ENCODE measurements around the gene SLC17A8. TPM values are rescaled to one million over a fixed set of nuclear protein-coding genes. Genes with fewer than 3 reads are reported as not detected.

The SLC17A8 gene
- polyA plus RNA-seq, 1 of the 3 experiments (the other 2 are of a cell fraction) = not detected

DNA sequence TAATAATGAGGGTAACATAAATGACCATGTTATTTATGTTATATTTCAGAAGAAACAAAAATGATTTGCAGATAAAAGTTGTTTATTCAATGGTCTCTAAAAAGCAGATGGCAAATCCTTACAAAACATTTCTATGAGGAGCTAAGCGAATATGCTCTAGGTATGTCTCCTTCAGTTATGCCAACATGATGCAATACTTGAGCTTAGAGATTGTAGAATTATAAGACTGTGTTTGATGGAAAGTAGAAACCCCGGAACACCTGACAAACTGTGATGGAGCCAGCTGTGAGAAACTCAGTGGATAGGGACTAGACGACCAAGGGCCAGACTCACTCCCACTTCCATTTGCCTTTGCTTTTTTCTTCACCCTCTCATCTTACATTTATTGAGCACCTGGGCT, 99.0 kb downstream of the SLC17A8 start:
- Histone ChIP-seq H3K27me3 (ENCODE audit: insufficient read depth) (no peaks in the 10 kb centered on the region), H3K36me3 (replicated peaks in 1 of 2; ENCODE audit: control insufficient read depth in 1 of 2, insufficient read depth in 2 of 2, low read length in 1 of 2) (no peaks in the 10 kb centered on the region), H3K9me3 (no peaks in the 10 kb centered on the region), H3K9me2 (no peaks in the 10 kb centered on the region), H3K4me2 (no peak overlapping the region), H3F3A (replicated peaks; ENCODE audit: insufficient read depth) (no peaks in the 10 kb centered on the region), H2AFZ (ENCODE audit: low read depth) (no peak overlapping the region), H4K20me1 (ENCODE audit: insufficient read depth) (no peaks in the 10 kb centered on the region), H3K9ac (no peak overlapping the region), H3K79me2 (ENCODE audit: insufficient read depth) (no peaks in the 10 kb centered on the region), H3K27ac (ENCODE audit: low read depth in 2 of 2, low read length in 1 of 2) (no peak overlapping the region), H3K4me1 (ENCODE audit: control insufficient read depth in 1 of 2, insufficient read depth in 2 of 2, low read depth in 1 of 2, low read length in 1 of 2) (no peaks in the 10 kb centered on the region), H3K4me3 (ENCODE audit: low read depth in 2 of 2, low read length in 1 of 2) (no peak overlapping the region)
- 39% methylated on average over 3 of the region's 3 CpGs for WGBS (ENCODE audit: low lambda C conversion rate)
- ChIA-PET POLR2A (no interaction called here), CTCF (interaction anchor here (1.0 kb wide), 1 partner anchor 33 kb away, joined by 3 read pairs; no protein-coding TSS in a partner anchor)
- TF ChIP-seq MXI1 (IDR thresholded peaks at IDR 0.05; ENCODE audit: low read depth, low read length) (no peak), RXRA (IDR thresholded peaks at IDR 0.05; ENCODE audit: borderline replicate concordance, low read depth) (no peak)
- no peak for DNase-seq

DNA sequence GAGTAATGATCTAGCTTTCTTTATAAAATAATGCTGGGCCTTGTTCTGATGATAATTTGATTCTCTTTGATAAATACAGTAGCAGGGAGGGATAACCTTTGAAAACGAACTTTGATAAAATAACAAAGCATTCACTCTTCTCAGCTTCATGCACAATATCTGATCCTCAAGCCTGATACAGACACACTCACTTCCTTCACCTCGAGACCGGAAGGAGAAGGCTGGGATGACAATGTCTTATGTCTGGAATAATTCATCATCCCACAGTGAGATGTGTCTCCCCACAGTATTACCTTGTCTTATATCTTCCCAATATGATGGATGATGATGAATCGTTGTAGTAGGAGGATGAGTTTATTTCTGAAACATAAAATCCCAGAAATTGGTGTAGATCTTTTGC, 101.3 kb downstream of the SLC17A8 start:
- H3K27ac ChIP-seq (ENCODE audit: low read depth in 2 of 2, low read length in 1 of 2) = no peak overlapping the region
- no peak overlapping the region for H3K4me3 ChIP-seq (ENCODE audit: low read depth in 2 of 2, low read length in 1 of 2)
- H2AFZ ChIP-seq (ENCODE audit: low read depth) = no peak overlapping the region
- no peaks in the 10 kb centered on the region for H3K4me1 ChIP-seq (ENCODE audit: control insufficient read depth in 1 of 2, insufficient read depth in 2 of 2, low read depth in 1 of 2, low read length in 1 of 2)
- ChIA-PET POLR2A (no interaction called here), CTCF (interaction anchor here (1.2 kb wide), 1 partner anchor 87 kb away, joined by 3 read pairs; no protein-coding TSS in a partner anchor)
- TF ChIP-seq, protein P1, sequence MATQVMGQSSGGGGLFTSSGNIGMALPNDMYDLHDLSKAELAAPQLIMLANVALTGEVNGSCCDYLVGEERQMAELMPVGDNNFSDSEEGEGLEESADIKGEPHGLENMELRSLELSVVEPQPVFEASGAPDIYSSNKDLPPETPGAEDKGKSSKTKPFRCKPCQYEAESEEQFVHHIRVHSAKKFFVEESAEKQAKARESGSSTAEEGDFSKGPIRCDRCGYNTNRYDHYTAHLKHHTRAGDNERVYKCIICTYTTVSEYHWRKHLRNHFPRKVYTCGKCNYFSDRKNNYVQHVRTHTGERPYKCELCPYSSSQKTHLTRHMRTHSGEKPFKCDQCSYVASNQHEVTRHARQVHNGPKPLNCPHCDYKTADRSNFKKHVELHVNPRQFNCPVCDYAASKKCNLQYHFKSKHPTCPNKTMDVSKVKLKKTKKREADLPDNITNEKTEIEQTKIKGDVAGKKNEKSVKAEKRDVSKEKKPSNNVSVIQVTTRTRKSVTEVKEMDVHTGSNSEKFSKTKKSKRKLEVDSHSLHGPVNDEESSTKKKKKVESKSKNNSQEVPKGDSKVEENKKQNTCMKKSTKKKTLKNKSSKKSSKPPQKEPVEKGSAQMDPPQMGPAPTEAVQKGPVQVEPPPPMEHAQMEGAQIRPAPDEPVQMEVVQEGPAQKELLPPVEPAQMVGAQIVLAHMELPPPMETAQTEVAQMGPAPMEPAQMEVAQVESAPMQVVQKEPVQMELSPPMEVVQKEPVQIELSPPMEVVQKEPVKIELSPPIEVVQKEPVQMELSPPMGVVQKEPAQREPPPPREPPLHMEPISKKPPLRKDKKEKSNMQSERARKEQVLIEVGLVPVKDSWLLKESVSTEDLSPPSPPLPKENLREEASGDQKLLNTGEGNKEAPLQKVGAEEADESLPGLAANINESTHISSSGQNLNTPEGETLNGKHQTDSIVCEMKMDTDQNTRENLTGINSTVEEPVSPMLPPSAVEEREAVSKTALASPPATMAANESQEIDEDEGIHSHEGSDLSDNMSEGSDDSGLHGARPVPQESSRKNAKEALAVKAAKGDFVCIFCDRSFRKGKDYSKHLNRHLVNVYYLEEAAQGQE (IDR thresholded peaks at IDR 0.05; ENCODE audit: low read depth, low read length) = no peak
- TF ChIP-seq, protein P2, sequence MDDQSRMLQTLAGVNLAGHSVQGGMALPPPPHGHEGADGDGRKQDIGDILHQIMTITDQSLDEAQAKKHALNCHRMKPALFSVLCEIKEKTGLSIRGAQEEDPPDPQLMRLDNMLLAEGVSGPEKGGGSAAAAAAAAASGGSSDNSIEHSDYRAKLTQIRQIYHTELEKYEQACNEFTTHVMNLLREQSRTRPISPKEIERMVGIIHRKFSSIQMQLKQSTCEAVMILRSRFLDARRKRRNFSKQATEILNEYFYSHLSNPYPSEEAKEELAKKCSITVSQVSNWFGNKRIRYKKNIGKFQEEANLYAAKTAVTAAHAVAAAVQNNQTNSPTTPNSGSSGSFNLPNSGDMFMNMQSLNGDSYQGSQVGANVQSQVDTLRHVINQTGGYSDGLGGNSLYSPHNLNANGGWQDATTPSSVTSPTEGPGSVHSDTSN (IDR thresholded peaks at IDR 0.05) = no peak
- TF ChIP-seq YY1 (IDR thresholded peaks at IDR 0.05; ENCODE audit: low read depth) (no peak), RCOR1 (IDR thresholded peaks at IDR 0.05; ENCODE audit: low read length) (no peak), RFX5 (IDR thresholded peaks at IDR 0.05; ENCODE audit: low read length) (no peak), SIN3A (IDR thresholded peaks at IDR 0.05; ENCODE audit: borderline replicate concordance, low read depth, low read length) (no peak), RXRA (IDR thresholded peaks at IDR 0.05; ENCODE audit: borderline replicate concordance, low read depth) (no peak), MEF2A (IDR thresholded peaks at IDR 0.05; ENCODE audit: borderline replicate concordance, low read depth) (no peak), NRF1 (IDR thresholded peaks at IDR 0.05; ENCODE audit: low read depth, low read length) (no peak)
- H3K36me3 ChIP-seq (replicated peaks in 1 of 2; ENCODE audit: control insufficient read depth in 1 of 2, insufficient read depth in 2 of 2, low read length in 1 of 2) = no peaks in the 10 kb centered on the region
- no peak for DNase-seq
- no peak overlapping the region for H3K4me2 ChIP-seq
- no peak overlapping the region for H3K9ac ChIP-seq
- no peaks in the 10 kb centered on the region for H3K27me3 ChIP-seq (ENCODE audit: insufficient read depth)
- no peaks in the 10 kb centered on the region for H4K20me1 ChIP-seq (ENCODE audit: insufficient read depth)
- no peaks in the 10 kb centered on the region for H3F3A ChIP-seq (replicated peaks; ENCODE audit: insufficient read depth)
- no peaks in the 10 kb centered on the region for H3K79me2 ChIP-seq (ENCODE audit: insufficient read depth)
- H3K9me3 ChIP-seq = no peaks in the 10 kb centered on the region
- H3K9me2 ChIP-seq = no peaks in the 10 kb centered on the region
- WGBS (ENCODE audit: low lambda C conversion rate) = 24% methylated on average over 4 of the region's 4 CpGs
